Vagina (tissue), 2 donors: ENCODE results near the gene UBE2I.

Experiments
- POLR2A ChIP-seq, 2 donors: fragments of 450-650 bp; IDR thresholded peaks; one replicate each; pipeline ENCODE4 v1.6.1; 2017; ENCODE audit warnings: antibody characterized with exemption in 2 of 2, mild to moderate bottlenecking in 2 of 2, moderate library complexity in 2 of 2
- POLR2AphosphoS5 ChIP-seq, 2 donors: sonication (generic); formaldehyde crosslinking; IDR thresholded peaks; one replicate each; pipeline ENCODE4 v1.9.0; 2017; ENCODE audit warnings: antibody characterized with exemption in 2 of 2, mild to moderate bottlenecking in 2 of 2, low read depth in 1 of 2; ENCODE audit not compliant: insufficient read depth in 1 of 2
- TF ChIP-seq, protein P1 (sequence below), 3 experiments: fragments of 450-650 bp in 2 of 3; fragments of 200-600 bp in 1 of 3; sonication (generic) in 1 of 3; IDR thresholded peaks; one replicate each; pipeline ENCODE4 v1.5.1; 2017 to 2019; ENCODE audit warnings: antibody characterized with exemption in 3 of 3, mild to moderate bottlenecking in 2 of 3, moderate library complexity in 2 of 3

DNA sequence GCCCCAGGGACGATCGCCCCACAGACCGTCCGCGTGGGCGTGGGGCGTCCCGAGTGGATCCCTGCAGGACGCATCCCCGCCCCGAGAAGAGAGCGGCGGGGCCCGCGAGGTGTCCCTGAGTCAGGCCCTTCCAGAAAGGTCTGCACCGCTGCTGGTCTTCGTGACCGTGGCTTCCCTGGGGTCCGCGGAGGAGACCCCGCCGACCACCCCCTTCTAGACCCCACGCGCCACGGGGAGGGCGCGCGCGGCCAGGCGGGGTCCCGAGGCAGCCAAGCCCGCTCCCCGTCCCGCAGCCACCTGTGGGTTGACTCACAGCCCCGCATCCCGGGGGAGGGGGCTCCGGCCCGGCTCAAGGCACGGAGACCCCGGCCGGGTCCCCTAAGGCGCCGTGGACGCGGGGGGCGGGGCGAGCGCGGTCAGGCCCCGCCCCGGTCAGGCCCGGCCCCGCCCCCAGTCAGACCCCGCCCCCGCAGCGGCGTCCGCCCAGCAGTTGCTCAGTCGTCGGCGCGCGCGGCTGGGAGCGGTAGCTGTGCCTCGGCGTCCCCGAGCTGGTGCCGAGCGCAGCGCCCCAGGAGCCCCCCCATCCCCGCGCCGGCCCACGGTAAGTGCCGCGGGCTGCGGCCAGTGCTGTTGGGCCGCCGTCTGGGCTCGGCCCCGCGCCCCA, 23.8 kb downstream of the UBE2I start, which contains the start of gene BAIAP3:
- TF ChIP-seq, protein P1, sequence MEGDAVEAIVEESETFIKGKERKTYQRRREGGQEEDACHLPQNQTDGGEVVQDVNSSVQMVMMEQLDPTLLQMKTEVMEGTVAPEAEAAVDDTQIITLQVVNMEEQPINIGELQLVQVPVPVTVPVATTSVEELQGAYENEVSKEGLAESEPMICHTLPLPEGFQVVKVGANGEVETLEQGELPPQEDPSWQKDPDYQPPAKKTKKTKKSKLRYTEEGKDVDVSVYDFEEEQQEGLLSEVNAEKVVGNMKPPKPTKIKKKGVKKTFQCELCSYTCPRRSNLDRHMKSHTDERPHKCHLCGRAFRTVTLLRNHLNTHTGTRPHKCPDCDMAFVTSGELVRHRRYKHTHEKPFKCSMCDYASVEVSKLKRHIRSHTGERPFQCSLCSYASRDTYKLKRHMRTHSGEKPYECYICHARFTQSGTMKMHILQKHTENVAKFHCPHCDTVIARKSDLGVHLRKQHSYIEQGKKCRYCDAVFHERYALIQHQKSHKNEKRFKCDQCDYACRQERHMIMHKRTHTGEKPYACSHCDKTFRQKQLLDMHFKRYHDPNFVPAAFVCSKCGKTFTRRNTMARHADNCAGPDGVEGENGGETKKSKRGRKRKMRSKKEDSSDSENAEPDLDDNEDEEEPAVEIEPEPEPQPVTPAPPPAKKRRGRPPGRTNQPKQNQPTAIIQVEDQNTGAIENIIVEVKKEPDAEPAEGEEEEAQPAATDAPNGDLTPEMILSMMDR (IDR thresholded peaks at IDR 0.05): no peak
- TF ChIP-seq POLR2A (IDR thresholded peaks at IDR 0.05) (no peak), POLR2AphosphoS5 (IDR thresholded peaks at IDR 0.05; ENCODE audit: insufficient read depth in 1 of 2, low read depth in 1 of 2) (no peak)
